AG04449 (cell line): ENCODE data around the gene TGFBR3.
"Not testable (repeated sequence)": the region's sequence is repeated elsewhere in the genome, so short reads cannot be mapped to it uniquely, and the experiment has no call there.

ENCODE experiments used
- CTCF ChIA-PET: fragments of 350-600 bp; formaldehyde crosslinking; extraction: SDS; loops from one replicate; lab custom pipeline; 2021; ENCODE audit warnings: antibody characterized with exemption; lab: Yijun Ruan, JAX
- POLR2A ChIA-PET: fragments of 400-600, 350-600 bp; formaldehyde crosslinking; extraction: SDS; loops from one replicate; lab custom pipeline; 2020; ENCODE audit warnings: antibody characterized with exemption, inconsistent platforms; lab: Yijun Ruan, JAX
- DNase-seq: peaks from one replicate; pipeline ENCODE4 v3.0.0-alpha.2; 2010; ENCODE audit warnings: low read depth, low spot score
- H3K4me3 ChIP-seq: 2 replicates; pipeline ENCODE4 v1.5.1; 2011; ENCODE audit warnings: low read depth, mild to moderate bottlenecking, control low read depth, low read length
- TF ChIP-seq, protein P1 (sequence below): IDR thresholded peaks from one replicate; pipeline ENCODE4 v1.5.1; 2011; ENCODE audit warnings: mild to moderate bottlenecking, moderate library complexity, low read length, control low read depth, inconsistent platforms; ENCODE audit not compliant: insufficient read depth; ENCODE audit errors: missing control alignments

The TGFBR3 gene

DNA sequence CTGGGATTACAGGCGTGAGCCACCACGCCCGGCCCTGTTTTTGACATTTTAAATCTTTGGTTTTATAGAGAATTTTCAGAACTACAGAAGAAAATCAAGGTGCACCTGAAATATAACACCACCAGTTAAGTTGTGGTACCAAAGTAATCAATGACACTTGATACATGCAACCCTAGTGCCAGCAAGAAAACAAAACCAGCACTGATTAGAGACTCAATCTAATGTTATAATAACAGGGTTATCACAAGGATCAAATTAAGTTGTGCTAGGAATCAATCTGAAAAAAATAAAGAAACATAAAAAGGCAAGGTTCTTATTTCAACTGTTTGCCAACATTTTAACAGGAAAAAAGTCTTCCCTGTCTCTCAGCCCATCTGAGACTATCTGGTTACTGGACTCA, 23.8 kb downstream of the TGFBR3 start:
- H3K4me3 ChIP-seq: no peak overlapping the region
- ChIA-PET CTCF (interaction anchor here (2.8 kb wide), 1 partner anchor 350 kb away, joined by 18 read pairs; no protein-coding TSS in a partner anchor), POLR2A (no interaction called here)
- TF ChIP-seq, protein P1, sequence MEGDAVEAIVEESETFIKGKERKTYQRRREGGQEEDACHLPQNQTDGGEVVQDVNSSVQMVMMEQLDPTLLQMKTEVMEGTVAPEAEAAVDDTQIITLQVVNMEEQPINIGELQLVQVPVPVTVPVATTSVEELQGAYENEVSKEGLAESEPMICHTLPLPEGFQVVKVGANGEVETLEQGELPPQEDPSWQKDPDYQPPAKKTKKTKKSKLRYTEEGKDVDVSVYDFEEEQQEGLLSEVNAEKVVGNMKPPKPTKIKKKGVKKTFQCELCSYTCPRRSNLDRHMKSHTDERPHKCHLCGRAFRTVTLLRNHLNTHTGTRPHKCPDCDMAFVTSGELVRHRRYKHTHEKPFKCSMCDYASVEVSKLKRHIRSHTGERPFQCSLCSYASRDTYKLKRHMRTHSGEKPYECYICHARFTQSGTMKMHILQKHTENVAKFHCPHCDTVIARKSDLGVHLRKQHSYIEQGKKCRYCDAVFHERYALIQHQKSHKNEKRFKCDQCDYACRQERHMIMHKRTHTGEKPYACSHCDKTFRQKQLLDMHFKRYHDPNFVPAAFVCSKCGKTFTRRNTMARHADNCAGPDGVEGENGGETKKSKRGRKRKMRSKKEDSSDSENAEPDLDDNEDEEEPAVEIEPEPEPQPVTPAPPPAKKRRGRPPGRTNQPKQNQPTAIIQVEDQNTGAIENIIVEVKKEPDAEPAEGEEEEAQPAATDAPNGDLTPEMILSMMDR: no peak
- DNase-seq: no peak

DNA sequence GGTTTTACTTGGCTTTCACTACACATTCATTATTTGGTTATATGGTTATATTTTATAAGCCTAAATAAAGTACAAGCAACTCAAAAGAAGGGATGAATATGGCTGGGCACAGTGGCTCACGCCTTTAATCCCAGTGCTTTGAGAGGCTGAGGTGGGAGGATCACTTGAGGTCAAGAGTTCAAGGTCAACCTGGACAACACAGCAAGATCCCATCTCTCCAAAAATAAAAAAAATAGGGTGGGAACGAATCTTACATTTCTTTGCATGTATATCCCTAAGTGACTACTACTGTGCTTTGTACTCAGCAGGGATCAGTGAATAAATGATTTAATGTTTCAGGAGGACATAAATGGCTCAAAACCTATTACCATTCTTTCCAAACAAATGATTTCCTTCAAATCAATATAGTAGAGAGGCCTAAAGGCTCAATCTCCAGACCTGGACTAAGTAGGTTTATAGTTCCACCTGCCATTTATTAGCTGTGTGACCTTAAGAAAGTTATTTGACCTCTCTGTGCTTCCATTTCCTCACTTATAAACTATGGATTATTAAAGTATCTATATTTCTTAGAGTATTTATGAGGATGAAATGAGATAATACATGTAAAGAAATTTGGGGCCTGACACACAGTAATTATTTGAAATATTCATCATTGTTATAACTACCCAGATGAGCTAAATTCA, 28.3 kb downstream of the TGFBR3 start:
- CTCF ChIA-PET: interaction anchor here (0.8 to 1.5 kb wide), 3 partner anchors 11 to 26 kb away, joined by 3 to 7 read pairs (median 3); no protein-coding TSS in a partner anchor
- no peak overlapping the region for H3K4me3 ChIP-seq
- POLR2A ChIA-PET: no interaction called here
- TF ChIP-seq, protein P1: no peak
- DNase-seq: no peak

DNA sequence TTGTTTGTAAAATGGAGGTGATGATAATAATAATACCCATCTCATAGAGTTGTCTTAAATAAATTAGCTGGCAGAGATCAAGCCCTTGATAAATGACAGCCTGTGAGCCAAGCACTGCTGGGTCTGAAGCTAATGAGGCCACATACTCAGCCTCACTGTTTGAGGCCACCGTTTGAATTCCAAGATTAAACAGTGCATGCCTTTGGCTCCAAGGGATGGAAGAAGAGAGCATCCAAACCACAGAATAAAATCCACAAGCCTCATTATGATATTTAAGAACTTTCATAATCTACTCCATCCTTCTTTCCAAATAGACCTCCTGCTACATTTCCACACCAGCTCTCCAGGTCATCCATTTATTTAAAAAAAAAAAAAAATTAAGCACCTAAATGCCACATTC, 29.0 kb downstream of the TGFBR3 start:
- CTCF ChIA-PET: interaction anchor here (0.7 to 1.8 kb wide), 3 partner anchors 7 to 10 kb away, joined by 3 to 7 read pairs (median 5); no protein-coding TSS in a partner anchor
- H3K4me3 ChIP-seq: no peak overlapping the region
- TF ChIP-seq, protein P1: no peak
- no peak for DNase-seq
- POLR2A ChIA-PET: no interaction called here

DNA sequence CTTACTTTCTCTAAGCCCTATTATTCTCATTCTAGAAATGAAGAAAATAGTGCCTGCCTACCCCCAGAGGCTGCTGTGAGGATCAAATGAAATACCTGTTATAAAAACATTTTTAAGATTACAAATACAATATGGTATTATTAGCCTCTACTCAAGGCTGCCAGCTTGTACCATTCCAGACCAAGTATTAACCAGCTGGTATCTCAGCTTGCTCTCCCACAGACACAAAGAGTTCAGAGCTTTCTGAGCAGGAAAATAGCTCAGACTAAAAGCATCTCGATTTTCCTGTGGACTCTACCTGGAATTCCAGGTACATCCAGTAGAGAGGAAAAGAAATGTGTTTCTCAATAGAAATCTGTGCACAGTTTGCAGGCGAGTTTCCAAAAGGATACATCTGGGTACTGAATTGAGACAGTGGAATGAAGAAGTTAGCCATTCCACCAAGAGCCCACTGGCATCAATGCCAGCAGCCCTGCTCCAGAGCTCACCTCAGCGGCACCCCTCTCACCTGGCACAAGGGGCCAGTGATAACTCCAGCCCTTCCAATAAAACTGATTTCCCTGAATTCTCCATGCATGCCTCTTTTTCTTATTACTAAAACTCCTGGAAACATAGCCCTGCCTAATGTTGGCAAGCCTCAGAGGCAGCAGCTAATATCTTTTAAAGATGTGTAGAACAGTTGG, 31.0 kb downstream of the TGFBR3 start:
- POLR2A ChIA-PET: no interaction called here

DNA sequence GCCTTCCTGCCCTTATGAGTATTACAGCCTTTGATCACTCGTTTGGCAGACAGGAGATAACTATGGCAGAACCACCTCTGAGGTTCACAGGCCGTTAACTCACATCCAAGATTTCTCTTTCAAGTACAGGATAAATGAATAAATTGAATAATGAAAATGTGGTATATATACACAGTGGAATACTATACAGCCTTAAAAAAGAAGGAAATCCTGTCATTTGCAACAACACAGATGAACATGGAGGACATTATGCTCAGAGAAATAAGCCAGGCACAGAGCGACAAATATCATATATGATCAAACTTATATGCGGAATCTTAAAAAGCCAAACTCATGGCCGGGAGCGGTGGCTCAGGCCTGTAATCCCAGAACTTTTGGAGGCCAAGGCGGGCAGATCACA, 32.6 kb downstream of the TGFBR3 start:
- CTCF ChIA-PET: no interaction called here
- DNase-seq: no peak
- no peak overlapping the region for H3K4me3 ChIP-seq
- TF ChIP-seq, protein P1: no peak
- POLR2A ChIA-PET: no interaction called here

More for the DNA sequence above, 31.0 kb downstream of the TGFBR3 start:
- CTCF ChIA-PET: interaction anchor here (1.7 to 1.8 kb wide), 3 partner anchors 9 to 29 kb away, joined by 4 to 6 read pairs (median 5); no protein-coding TSS in a partner anchor
- DNase-seq: no peak
- no peak overlapping the region for H3K4me3 ChIP-seq
- TF ChIP-seq, protein P1: no peak

DNA sequence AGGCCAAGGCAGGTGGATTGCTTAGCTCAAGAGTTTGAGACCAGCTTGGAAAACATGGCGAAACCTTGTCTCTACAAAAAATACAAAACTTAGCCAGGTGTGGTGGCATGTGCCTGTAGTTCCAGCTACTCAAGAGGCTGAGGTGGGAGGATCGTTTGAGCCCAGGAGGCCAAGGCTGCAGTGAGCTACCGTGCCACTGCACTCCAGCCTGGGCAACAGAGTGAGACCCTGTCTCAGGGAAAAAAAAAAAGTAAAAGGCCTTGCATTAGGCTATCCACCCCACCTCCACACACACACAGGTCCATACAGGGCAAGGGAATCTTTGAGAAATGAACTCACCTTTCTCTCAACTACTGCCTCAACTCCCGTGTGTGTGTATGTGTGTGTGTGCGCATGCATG, 33.9 kb downstream of the TGFBR3 start:
- DNase-seq, POLR2A ChIA-PET, H3K4me3 ChIP-seq: not testable (repeated sequence)
- CTCF ChIA-PET: interaction anchor here (0.8 to 1.9 kb wide), 5 partner anchors 10 to 340 kb away, joined by 3 to 7 read pairs (median 4); no protein-coding TSS in a partner anchor
